ENCODE measurements around the gene FCSK.

DNA sequence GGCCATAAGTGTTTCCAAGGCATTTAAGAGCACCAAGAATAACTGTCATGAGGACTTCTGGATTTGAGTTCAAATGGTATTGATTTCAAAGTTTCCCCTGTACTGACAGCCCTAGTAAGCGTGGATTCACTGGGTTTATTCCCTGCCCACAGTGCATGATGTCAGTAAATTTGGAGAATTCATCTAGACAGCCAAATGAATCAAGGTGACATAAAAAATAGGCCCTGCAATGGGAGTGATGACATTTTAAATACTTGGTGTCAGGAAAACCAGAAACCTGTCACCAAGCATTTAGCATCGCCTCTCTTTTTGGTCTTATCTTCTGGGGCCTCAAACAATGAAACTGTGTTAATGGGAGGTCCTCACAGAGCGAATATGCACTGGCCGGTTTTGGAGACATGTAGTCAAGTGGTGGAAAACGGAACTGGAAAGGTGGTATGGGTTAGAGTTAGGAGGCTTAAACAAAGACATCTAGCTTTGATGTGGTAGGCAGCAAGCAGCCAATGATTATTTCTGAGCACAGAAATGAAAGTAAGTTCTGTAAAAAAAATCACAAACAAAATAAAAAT, 39.9 kb downstream of the FCSK start:
- TF ChIP-seq EZH2phosphoT487 (IDR thresholded peaks at IDR 0.05; ENCODE audit: insufficient read depth, low read depth) (no peak), EZH2 (IDR thresholded peaks at IDR 0.05; ENCODE audit: insufficient read depth, poor library complexity, severe bottlenecking) (no peak)
